NCI-H2029 (cell line): ENCODE measurements around the gene NUP35.

Experiments used
- DNase-seq: peaks from one replicate; lab custom pipeline; 2025; lab: John Stamatoyannopoulos, UW

NUP35 gene, protein sequence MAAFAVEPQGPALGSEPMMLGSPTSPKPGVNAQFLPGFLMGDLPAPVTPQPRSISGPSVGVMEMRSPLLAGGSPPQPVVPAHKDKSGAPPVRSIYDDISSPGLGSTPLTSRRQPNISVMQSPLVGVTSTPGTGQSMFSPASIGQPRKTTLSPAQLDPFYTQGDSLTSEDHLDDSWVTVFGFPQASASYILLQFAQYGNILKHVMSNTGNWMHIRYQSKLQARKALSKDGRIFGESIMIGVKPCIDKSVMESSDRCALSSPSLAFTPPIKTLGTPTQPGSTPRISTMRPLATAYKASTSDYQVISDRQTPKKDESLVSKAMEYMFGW

DNA sequence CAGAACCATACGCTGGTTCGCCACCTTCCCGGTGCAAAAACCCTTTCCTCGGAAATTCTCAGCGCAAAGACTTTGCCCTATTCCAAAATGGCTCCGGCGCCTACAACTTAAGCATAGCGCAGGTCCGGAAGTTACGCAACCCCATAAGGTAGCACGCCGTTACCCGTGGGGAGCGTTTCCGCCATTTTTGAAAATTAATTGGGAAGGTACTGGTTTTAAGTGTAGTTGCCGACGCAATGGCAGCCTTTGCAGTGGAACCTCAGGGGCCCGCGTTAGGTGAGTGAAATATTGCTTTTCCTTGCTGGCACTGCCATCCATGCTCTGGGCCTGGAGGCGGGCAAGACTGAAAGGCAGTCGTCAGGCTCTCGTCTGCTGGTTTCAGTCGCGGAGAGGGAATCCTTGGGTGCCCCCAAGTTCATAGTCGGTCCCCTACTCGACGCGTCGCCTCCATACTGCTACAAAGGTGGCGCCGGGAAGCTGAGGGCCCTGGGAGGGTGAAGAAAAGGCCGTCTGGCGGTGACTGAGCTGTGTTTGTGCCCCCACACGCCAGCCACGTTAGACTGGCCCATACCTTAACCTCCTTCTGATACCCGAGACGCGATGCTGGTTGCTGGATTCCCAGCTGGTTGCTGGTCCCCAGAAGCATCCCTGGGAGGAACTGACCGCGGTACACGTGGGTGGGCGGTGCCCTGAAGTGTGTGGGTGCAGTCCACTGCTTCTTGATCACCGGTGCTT is at the start of gene NUP35:
NUP35 (plus strand) TSS at position 222 of the 735 bp plus-strand sequence; CDS start at position 237, 15 bp downstream.
- DNase-seq: peak; percentile 92

- DNase-seq: no peak
Observed at GRCh38 chr2:183078163-183078463, 46.1 kb upstream of the NUP35 start.

- peak; percentile 92 for DNase-seq
Observed at GRCh38 chr2:183078464-183079138, 45.6 kb upstream of the NUP35 start, which contains the start of gene DUSP19. Gene DUSP19 (plus strand): TSS chr2:183078747. CDS start chr2:183078934, 187 bp downstream.

DNA sequence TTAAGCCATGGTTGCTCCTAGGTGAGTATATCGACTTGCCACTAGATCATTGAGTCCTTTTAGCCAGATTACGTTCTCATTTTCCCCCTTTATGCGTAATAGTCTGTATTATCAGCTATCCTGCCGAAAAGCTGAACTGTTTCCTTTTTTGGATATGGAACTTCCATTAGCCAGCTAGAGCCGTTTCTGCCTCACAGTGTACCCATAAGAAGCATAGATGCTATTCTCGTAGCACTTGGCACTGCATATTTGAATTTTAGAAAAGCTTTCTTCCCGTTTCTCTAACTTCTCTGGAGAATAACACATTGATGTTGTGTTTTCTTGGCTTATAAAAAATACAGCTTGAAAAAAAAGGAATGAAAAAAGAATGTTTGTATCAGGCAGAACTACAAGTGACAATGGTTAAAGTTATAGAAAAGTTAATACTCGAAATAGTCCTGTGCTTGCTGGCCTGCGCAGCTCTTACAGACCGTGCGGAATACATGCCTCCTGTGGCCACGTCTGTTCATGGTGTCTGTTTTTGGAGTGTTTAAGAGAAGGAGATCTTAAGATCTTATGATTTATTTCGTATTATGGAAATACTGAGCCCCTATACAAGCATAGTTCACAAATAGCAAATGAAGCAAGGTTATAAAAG is 45.0 kb upstream of the NUP35 start:
- no peak for DNase-seq

DNA sequence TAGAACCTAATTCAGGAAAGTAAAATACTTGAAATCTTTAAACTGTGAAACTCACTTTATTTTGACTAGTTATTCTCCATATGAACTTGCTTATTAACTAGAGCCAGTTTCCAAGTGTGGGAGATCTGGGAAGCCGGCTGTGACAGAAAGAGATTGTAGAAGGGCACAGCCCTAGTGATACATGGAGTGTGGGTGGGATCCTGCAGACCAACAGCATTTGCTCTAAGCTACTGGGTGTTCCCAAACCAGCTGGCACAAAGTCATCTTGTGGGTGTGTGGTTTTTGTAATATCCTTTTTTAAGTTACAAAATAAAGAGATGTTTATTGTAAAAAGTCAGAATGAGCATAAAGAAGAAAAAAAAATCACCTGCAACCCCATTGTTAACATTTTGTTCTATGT is 42.3 kb upstream of the NUP35 start:
- no peak for DNase-seq

DNA sequence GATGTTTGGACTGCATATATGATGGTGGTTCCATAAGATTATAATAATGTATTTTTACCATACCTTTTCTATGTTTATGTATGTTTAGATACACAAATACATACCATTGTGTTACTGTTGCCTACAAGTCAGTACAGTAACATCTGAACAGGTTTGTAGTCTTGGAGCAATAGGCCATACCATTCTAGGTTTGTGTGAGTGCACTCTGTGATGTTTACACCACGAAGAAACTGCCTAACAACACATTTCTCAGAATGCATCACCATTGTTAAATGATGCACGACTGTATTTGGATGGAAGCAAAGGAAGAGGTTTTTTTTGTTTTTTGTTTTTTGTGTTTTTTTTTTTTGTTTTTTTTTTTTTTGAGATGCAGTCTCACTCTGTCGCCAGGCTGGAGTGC is 36.2 kb upstream of the NUP35 start:
- no peak for DNase-seq

DNA sequence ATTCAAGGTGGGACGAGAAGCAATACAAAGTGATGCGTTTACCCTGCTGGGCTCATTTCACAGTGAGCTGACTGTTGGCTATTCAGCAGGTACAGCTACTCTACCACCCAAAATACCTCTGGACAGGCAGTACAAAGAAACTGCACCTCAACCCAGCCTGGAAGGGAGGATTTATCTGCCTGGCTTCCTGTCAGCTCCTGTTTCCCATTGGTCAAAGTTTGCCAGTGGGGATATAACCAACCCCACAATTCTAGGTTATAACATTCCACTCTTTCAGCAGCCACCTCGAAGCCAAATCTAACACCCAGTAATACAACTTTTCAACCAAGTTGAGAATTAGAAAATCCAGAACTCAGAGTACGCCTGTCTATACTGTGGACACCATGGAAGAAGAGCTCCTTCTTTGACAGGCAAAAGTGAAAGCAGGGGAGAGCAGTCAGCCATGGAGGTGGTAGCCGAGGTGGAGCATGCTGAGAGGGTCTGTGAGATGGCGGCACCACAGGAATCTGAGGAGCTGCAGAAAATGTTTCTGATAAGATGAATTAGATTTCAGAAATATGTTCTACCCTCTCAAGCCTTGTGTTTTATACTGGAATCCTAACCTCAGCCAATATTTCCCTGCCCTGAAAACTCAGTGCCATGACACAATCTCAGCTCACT is 34.9 kb upstream of the NUP35 start:
- peak; percentile 8 for DNase-seq

DNA sequence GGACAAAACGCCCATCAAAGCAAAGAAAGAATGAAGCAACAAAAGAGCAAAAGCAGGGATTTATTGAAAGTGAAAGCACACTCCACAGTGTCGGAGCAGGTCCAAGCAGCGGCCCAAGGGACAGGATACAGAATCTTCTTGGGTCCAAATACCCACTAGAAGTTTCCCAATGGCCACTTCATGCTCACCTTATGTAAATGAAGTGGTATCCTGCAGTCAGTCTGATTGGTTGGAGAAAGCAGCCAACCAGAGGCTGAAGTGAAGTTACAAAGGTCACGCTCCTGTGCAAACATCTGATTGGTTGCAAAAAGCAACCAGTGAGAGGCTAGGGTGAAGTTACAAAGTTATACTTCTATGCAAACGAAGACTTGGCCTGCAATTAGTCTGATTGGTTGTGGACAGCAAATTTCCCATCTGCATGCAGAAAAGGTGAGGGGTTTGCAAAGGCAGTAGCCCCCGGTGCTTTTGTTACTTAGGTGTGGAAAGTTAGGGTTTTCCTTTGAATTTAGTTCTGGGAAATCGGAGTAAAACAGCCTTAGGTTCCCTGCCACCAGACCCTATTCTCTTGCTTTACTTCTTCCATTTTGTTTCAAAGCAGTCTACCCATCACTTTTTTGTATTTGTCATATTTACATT is 32.8 kb upstream of the NUP35 start:
- DNase-seq: no peak

- DNase-seq: no peak
Observed at GRCh38 chr2:183091954-183092345, 32.3 kb upstream of the NUP35 start.

GRCh38 chr2:183093857-183094657 is 30.2 kb upstream of the NUP35 start:
- no peak for DNase-seq

- DNase-seq: no peak
Observed at GRCh38 chr2:183105402-183106134, 18.7 kb upstream of the NUP35 start.

- no peak for DNase-seq
Observed at GRCh38 chr2:183112577-183112976, 11.7 kb upstream of the NUP35 start.

- no peak for DNase-seq
Observed at GRCh38 chr2:183113630-183114029, 10.6 kb upstream of the NUP35 start.

GRCh38 chr2:183117226-183117625 is 7.0 kb upstream of the NUP35 start:
- DNase-seq: peak; percentile 24

DNA sequence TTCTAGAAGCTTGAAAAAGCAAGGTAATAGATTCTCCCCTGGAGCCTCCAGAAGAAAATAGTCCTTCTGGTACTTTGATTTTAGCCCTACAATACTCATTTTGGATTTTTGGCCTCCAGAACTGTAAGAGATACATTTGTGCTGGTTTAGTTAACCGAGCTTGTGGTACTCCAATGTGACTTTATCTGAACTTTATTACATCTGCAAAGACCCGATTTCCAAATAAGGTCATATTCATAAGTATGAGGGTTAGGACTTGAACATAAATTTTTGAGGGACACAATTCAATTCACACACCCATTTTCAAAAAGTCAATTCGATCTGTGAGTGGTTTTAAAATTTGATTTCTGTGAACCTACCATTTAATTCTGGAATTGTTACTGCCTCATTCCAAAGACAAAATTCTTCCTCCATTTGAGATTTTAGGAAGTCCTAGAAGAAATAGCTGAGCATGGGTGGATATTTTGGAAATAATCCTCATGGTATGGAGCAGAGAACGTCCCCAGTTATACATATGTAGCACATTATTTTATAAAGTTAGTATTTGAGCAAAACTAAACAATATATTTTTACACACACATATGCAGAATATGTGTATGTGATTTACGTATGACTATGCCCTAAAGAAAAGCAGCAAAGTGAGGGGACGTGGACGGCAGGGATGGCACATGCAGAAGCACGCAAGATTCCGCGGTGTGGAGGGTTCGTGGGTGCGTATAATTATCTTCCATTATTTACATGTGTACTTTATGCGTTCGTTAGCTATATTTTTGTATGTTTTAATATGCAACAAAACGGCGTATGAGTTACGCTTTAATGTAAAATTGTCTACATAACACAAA is 905 bp upstream of the NUP35 start:
- no peak for DNase-seq

- no peak for DNase-seq
Observed at GRCh38 chr2:183123959-183124221, 353 bp upstream of the NUP35 start.

GRCh38 chr2:183124957-183125255 is 663 bp downstream of the NUP35 start:
- DNase-seq: no peak

DNA sequence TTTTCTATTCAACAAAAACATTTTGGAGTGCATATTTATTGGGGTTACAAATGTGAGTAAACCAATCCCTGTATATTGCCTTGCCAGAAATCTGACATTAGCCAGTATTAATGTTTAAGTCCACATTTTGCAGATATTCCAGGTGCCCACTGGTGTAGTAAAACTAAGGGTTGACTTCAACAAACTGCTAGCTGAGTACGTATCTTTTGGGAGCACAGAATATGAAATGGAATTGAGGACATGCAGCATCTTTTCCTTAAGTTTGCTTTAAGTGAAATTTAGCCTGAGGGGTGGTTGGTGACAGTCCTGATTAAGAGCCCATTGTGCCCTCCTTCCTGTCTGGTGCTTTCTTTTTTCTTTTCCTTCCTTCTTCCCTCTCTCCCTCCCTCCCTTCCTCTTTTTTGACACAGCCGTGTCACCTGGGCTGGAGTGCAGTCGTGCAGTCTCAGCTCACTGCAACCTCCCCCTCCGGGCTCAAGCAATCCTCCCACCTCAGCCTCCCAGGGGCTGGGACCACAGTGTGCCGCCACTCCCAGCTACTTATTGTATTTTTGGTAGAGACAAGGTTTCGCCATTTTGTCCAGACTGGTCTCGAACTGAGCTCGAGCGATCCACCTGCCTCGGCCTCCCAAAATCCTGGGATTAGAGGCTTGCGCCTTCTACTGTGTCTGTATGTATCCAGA is 1.6 kb downstream of the NUP35 start:
- DNase-seq: no peak

DNA sequence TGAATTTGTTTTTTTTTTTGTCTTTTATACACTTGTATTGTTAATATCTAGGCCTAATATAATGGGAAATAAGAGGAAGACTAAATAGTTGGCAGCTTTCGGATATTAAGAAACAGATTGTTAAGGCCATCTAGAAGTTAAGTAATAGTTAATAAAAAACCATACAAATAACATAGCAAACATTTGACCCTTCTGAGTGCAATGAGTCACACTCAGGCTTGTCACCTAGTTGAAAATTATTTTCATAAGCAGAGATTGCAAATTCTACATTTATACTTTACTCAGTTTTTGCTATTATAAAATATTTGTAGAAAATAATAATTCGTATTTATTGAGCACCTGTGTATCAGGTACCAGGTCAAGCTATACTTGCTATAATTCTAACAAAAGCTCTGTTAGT is 2.4 kb downstream of the NUP35 start:
- DNase-seq: no peak
